GM18517 (cell line): ENCODE results near the gene GLYATL1.

Experiments
- ATAC-seq: cut with Tn5 transposase; IDR thresholded peaks from one replicate; pipeline ENCODE4 v1.9.1; 2021; ENCODE audit warnings: mild to moderate bottlenecking, moderate library complexity; ENCODE audit not compliant: unreplicated experiment

GLYATL1 gene

GRCh38 chr11:58926251-58926650 is 13.0 kb upstream of the GLYATL1 start:
- ATAC-seq: no peak

DNA sequence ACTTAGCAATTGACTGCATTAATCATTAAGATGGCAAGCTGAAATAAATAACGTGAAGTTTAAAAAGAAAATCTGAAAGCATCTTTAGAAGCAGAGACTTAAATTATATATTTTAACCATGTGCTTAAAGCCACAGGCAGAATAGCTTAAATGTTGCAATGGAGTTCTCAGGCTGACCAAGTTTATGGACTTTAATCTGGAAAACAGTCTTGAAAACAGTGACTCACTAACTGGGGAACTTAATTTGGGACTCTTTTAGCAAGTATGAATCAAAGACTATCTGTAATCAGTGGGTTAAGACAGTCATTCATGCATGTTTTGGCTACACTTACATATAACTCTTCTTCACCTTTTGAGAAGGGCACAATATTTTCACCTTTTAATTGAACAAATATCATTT is 12.6 kb upstream of the GLYATL1 start:
- ATAC-seq: no peak

GRCh38 chr11:58927393-58928106 is 11.7 kb upstream of the GLYATL1 start:
- ATAC-seq: no peak

DNA sequence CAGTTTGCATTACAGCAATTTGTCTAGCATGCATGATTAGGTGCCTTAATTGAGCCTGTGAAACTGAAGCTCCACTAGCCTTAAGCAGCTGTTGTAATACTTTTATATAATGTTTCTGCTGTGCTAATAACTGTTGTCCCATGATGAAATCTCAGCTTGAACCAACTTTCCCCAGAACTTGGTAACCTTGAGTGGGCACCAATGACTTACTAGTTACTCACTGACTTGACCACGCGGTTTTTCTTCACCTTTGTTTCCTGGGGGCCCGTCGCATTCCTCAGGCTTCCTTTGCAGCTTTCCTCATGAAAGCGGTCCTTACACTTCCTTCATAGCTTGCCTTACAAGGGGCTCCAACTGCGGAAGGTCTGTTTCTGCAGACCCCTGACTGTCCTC is 11.2 kb upstream of the GLYATL1 start:
- no peak for ATAC-seq

- ATAC-seq: no peak
These were observed 10.6 kb upstream of the GLYATL1 start for GRCh38 chr11:58928691-58929090.

- ATAC-seq: no peak
These were observed 8.4 kb upstream of the GLYATL1 start for GRCh38 chr11:58930926-58931325.

GRCh38 chr11:58933661-58934060 is 5.6 kb upstream of the GLYATL1 start:
- no peak for ATAC-seq

DNA sequence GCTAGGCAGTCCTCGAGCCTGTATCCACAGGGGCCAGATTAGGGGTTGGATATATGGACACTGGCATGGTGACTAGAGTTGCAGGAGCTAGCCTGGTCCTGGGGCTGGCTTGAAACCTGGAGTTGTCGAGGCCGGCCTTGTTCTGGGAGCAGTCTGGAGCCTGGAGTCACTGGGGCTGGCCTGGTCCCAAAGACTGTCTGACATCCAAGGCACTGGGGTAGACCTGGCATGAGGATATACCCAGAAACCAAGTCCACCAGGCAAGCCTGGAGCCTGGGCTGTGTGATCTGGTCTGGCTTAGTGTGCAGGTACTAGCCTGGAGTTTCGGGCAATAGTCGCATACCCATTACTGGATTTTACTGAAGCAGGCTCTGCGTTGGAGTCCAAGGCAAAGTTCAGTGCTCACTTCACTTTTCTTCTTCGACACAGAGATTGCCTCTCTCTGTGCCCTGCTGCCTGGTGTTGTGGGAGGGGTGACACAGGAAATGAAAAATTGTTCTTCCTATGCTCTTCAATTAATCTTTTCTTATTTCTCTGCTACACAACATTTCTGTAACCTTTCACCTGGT is 4.3 kb upstream of the GLYATL1 start:
- no peak for ATAC-seq

DNA sequence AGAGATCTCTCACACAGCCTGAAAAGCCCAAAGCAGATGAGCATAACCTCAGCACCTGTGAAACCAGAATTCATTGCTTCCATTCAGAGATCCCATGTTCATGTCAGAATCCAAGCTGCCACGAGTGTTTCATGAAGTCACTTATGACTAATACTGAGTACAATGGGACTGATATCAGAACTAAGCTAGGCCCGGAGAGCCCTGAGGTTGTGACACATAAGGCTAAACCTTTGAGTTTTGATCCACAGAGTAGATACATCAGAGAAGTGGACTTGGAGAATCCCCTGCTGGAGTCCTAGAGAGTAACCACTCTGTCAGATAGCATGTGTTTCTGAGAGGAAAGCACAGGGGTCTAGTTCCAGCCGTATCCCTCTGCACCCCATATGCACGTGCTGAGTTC is 890 bp upstream of the GLYATL1 start:
- ATAC-seq: no peak

GRCh38 chr11:58940028-58940427 is 740 bp downstream of the GLYATL1 start:
- no peak for ATAC-seq

DNA sequence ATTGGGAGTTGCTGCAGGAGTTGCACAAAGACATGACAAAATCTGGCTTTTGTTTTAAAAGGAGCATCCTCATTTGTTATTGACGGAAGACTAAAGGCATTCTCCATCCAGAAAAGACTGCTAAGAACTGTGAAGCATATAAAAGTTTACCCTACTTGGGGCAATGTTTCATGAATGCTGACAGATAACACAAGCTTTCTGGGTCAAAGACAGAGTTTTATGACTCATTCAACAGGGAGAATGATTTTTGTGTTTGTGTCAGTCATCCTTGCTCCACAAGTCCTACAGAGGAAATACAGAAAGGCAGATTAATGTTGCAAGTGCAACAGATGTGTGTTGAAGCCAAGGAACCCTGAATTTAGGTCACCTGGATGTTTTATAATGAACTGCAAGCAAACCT is 2.5 kb downstream of the GLYATL1 start:
- no peak for ATAC-seq

DNA sequence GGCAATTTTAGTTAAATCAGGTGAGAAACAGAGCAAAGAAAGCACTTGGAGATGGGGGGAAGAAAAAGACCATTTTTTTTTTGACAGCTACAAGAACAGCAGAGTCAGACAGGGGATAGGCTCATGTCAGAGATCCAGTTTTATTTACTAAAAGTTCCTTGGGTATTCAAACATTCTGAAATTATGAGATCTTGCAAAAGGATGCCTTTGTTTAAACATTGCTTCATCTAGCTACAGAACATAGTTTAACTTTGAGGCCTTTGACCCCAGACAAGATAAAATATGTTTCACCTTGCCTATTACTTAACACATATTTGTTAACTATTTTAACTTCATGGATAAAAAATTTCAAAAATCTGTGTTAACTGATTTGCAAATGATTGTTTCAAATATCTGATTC is 6.4 kb downstream of the GLYATL1 start:
- ATAC-seq: no peak

DNA sequence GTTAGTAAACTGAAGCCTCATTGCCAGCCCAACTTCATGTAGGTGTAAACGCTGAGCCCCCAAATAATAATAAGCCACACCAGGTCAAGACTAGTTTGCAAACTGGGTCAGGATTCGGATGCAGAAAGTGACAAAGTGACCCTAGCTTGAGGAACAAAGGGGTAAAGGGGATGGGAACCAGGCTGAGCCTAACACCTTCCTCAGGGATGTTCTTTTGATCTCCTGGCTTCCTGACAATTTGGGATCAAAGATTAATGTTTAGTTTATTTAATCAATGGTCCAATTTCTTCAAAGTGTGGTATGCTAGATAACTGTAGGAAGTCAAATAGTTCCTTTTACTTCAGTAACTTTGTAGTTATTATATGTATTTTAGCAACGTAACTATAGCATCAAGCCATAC is 9.9 kb downstream of the GLYATL1 start:
- no peak for ATAC-seq

DNA sequence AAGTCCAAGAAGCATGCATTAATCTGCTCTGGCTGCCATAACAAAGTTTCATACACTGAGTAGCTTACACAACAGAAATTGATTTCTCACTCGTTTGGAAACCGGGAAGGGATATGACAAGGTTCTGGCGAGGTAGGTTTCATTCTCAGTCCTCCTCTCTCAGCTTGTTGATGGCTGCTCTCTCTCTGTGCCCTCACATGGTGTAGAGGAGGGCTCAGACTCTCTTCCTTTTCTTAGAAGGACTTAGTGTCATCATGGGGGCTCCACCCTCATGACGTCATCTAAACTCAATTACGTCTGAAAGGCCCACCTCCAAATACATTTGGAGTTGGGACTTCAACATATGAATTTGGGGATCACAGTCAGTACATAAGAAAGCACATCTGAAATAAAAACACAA is 18.6 kb downstream of the GLYATL1 start:
- no peak for ATAC-seq

DNA sequence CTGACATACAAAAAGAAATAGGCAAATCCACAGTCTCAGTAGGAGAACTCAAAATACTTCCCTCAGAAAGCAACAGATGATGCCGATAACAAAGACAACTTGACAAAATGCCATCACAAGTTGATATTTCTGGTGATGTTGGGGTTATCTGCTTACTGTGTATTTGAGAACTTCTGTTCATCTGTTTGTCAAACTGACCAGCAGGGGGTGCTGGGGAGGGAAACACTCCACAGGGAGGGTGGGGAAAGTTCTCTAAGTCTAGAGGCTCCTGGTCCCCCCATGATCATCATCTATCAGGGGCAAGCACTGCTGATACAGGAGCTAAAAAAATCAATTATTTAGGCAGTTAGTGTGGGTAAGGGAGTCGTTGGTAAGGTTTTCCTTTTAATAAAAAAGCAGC is 19.2 kb downstream of the GLYATL1 start:
- ATAC-seq: no peak

GRCh38 chr11:58963551-58964104 is 24.3 kb downstream of the GLYATL1 start:
- no peak for ATAC-seq

DNA sequence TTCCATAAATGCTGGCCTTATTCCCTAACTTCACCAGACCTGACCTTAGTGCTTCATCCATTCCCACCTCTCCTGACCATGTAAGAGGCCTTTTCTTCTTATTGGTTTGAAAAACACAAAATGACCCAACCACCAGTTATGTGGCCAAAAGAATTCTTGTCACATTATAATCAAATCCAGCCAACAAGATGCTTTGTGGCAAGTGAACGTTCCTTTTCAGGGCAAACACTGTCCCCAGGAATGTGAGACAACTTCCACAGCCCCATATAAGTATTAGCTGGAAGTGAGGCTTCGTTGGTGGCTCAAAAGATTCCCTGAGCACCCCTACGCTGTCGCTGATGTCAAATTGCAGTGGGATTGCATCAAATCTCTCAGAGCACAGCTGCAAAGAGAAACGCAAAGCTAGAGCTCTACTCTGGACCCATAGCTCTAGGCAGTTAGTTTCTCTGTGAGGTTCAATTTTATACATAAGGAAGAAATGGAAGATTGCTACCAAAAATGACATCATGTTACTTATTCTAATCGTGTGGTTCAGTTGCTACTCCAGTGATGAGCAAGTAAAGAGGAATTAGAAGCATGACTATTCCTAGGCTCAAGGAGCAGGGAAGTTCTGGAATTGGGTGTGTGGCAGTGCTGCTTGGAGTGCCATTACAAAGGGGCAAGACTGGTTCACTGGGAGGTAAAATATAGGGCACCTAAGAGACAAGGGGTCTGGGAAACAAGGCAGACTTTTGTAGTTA is 26.1 kb downstream of the GLYATL1 start:
- no peak for ATAC-seq

GRCh38 chr11:58968251-58968711 is 29.0 kb downstream of the GLYATL1 start:
- ATAC-seq: no peak

- no peak for ATAC-seq
These were observed 38.2 kb downstream of the GLYATL1 start for GRCh38 chr11:58977470-58977869.

DNA sequence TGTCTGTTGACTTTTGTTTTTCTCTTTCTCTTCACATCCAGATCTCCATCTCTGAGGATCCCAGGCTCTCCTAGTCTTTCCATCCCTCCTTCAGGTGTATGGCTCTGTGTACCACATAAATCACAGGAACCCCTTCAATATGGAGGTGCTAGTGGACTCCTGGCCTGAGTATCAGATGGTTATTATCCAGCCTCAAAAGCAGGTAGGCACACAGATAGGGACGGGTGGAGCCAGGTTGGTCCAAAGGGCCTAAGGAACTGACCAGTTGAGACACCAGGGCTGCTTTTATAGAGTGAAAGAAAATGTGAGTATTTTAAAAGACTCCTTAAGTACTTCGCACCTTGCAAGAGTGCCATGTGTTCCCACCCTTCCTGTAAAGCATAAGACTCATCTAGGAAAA is 39.9 kb downstream of the GLYATL1 start:
- ATAC-seq: no peak

DNA sequence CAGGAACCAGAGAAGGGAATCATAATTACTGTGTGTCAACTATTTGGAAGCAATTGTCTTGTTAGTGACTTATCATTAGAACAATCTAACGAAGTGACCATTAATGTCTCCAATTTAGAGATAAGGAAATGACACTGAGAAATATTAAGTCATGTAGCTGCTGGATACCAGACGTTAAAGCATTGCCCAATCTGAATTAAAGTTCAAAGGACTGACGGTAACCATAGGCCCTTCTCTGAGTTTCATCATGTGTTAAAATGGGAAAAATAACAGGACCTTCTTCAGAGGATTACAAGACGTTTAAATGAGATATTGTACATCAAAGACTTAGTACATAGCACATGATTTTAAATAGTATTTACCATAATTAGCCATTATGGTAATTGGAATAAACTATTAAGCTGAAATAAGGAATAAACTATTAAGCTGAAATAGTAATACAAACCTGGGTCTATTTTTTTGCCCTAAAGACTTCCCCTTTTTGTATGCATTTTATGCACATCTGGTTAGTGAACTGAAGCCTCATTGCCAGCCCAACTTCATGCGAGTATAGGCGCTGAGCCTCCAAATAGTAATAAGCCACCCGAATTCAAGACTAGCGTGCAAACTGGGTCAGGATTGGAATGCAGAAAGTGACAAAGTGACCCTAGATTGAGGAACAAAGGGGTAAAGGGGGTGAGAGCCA is 41.0 kb downstream of the GLYATL1 start:
- no peak for ATAC-seq
